OCI-LY1 (cell line): ENCODE results near the gene TXNL4A.

ENCODE experiments used
- CTCF ChIP-seq: fragments of 200-600 bp; sonication (generic), shearing (Covaris generic); IDR thresholded peaks from 2 replicates; pipeline ENCODE4 v1.5.1; 2017; ENCODE audit warnings: mild to moderate bottlenecking, antibody characterized with exemption, low read length, moderate library complexity, mixed read lengths
- EZH2 ChIP-seq: fragments of 200-600 bp; sonication (generic), shearing (Covaris generic); IDR thresholded peaks from 2 replicates; pipeline ENCODE4 v1.8.0; 2017; ENCODE audit warnings: borderline replicate concordance, mixed run types, mild to moderate bottlenecking, antibody characterized with exemption, low read length, moderate library complexity, mixed read lengths

- no peak for TF ChIP-seq CTCF
- TF ChIP-seq EZH2, result no peak
Measured at GRCh38 chr18:79956276-79956675, 32.1 kb downstream of the TXNL4A start.
